ENCODE data around the gene CHIC2. TPM values are rescaled to one million over a fixed set of nuclear protein-coding genes. Genes with fewer than 3 reads are reported as not detected.

The CHIC2 gene
- total RNA-seq, 1 experiment from 2014 or later = 52.3 TPM

DNA sequence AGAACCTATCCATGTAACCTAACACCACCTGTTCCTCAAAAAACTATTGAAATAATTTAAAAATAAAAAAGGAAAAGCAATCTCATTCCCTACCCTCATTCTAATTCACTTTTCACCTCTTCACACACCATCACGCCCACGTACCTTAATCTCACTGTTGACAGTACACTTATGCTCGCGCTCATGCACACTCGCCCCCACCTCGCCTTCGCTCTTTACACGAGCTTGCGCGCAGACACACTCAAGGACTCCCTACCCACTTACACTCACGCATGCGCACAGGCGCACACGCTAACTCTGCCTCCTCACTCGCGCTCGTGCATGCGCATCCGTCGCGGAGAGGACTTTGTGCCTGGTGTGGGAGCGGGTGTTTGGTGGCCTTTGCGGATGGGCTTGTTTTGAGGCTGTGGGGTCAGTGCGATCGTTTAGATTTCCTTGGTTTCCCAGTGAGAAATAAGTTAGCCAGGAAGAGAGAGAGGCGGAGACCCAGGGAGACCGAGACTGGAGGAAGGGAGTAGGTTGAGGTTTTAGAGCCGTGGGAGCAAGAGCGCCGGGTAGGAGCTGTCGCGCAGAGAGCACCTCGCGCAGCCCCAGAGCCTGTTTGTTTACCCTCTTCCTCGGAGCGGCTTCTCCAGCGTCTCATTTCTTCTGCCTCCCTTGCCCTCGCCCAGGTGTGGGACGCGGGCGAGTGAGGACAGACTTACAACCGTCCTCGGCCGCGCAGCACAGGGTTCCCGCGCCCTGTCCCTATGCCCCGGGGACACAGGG, 27.4 kb upstream of the CHIC2 start:
- H3K9me2 ChIP-seq (replicated peaks; ENCODE audit: low read length) = no peaks in the 10 kb centered on the region
- peak overlapping the region; percentile 96 for H2AFZ ChIP-seq (ENCODE audit: low read length)
- TSS peak; percentile 80 for BruUV-seq (replicated peaks)
- no peaks in the 10 kb centered on the region for H3F3A ChIP-seq (ENCODE audit: low read length, unreplicated experiment)
- H3K79me2 ChIP-seq (ENCODE audit: low read length) = no peaks in the 10 kb centered on the region
- H3K27ac ChIP-seq (ENCODE audit: low read length) = no peak overlapping the region
- ChIA-PET POLR2A (ENCODE audit: unreplicated experiment) (no interaction called here), CTCF (interaction anchor here (0.7 kb wide), 2 partner anchors 123 to 142 kb away, joined by 3 read pairs; no protein-coding TSS in a partner anchor)
- no peaks in the 10 kb centered on the region for H3K36me3 ChIP-seq (ENCODE audit: low read depth, low read length)
- 0 out of 2 replicates have a peak, but pooled peaks cover 1% of the 10 kb centered on the region for H3K27me3 ChIP-seq (ENCODE audit: low read length)
- H3K9me3 ChIP-seq (ENCODE audit: low read length) = no peaks in the 10 kb centered on the region
- H4K20me1 ChIP-seq (ENCODE audit: low read length) = no peaks in the 10 kb centered on the region
- DNase-seq (peak; percentile 73), ATAC-seq (peak; percentile 85)
- intact Hi-C loops (cut with micrococcal nuclease) = loop anchor here (1.0 to 5.0 kb wide), 2 partner anchors 27 to 125 kb away; no protein-coding TSS in a partner anchor
- TF ChIP-seq, protein P1, sequence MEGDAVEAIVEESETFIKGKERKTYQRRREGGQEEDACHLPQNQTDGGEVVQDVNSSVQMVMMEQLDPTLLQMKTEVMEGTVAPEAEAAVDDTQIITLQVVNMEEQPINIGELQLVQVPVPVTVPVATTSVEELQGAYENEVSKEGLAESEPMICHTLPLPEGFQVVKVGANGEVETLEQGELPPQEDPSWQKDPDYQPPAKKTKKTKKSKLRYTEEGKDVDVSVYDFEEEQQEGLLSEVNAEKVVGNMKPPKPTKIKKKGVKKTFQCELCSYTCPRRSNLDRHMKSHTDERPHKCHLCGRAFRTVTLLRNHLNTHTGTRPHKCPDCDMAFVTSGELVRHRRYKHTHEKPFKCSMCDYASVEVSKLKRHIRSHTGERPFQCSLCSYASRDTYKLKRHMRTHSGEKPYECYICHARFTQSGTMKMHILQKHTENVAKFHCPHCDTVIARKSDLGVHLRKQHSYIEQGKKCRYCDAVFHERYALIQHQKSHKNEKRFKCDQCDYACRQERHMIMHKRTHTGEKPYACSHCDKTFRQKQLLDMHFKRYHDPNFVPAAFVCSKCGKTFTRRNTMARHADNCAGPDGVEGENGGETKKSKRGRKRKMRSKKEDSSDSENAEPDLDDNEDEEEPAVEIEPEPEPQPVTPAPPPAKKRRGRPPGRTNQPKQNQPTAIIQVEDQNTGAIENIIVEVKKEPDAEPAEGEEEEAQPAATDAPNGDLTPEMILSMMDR (conservative IDR thresholded peaks at IDR 0.05; ENCODE audit: low read depth, low read length) = no peak
- TF ChIP-seq EZH2 (IDR thresholded peaks at IDR 0.05; ENCODE audit: low read length, unreplicated experiment) = no peak
- no peak for TF ChIP-seq EZH2phosphoT487 (IDR thresholded peaks at IDR 0.05; ENCODE audit: borderline replicate concordance, low read length)
- peak overlapping the region; percentile 52 for H3K9ac ChIP-seq (ENCODE audit: low read length)
- peak overlapping the region; percentile 76 for H3K4me3 ChIP-seq (ENCODE audit: low read length)
- H3K4me1 ChIP-seq (ENCODE audit: insufficient read depth, low read length) = peaks cover 10% of the 10 kb centered on the region; the same call in 1 of the 2 replicates
- H3K4me2 ChIP-seq (ENCODE audit: low read length) = peak overlapping the region; percentile 96

DNA sequence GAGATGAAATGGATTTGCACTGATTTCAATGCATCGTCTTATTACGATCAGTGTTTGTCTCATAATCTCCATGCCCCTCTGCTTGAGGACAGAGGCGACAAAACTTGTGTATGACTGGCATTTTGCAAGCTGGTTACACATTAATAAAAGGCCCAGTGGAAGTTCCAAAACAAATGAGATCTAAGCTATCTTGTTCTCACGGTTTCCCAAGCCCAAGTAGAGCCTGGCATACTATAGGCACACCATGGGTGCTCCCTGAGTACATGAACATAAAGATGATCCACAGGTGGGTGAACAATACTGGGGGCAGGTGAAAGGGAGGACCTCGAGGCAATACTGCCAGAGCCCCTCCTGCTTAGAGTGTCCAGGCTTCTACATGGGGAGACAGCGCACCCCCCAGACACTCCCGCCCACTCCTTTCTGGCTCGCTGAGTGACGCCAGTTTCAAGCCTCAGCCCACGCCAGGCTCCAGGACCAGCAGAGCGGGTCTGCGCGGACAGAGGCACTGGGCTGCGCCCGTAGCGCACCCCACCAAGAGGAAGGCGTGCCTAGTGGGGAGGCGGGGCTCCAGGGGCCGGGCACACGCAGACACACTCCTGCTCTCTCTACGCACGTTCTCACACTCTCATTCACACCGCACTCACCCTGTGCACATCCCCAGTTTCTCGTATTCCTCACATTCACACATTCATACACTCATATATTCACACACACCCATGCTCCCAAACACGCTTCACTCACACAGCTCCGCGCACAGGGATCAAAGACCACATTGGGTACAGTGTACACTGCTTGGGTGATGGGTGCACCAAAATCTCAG, 26.6 kb upstream of the CHIC2 start:
- Histone ChIP-seq H4K20me1 (ENCODE audit: low read length) (no peaks in the 10 kb centered on the region), H2AFZ (ENCODE audit: low read length) (peak overlapping the region; percentile 96), H3K27ac (ENCODE audit: low read length) (no peak overlapping the region), H3K4me3 (ENCODE audit: low read length) (peak overlapping the region; percentile 76), H3F3A (ENCODE audit: low read length, unreplicated experiment) (no peaks in the 10 kb centered on the region), H3K4me2 (ENCODE audit: low read length) (peak overlapping the region; percentile 96), H3K4me1 (ENCODE audit: insufficient read depth, low read length) (peaks cover 11% of the 10 kb centered on the region; the same call in 1 of the 2 replicates), H3K79me2 (ENCODE audit: low read length) (no peaks in the 10 kb centered on the region), H3K9me3 (ENCODE audit: low read length) (no peaks in the 10 kb centered on the region), H3K9me2 (replicated peaks; ENCODE audit: low read length) (no peaks in the 10 kb centered on the region), H3K27me3 (ENCODE audit: low read length) (no peaks in the 10 kb centered on the region), H3K9ac (ENCODE audit: low read length) (peak overlapping the region; percentile 52), H3K36me3 (ENCODE audit: low read depth, low read length) (no peaks in the 10 kb centered on the region)
- POLR2A ChIA-PET (ENCODE audit: unreplicated experiment) = no interaction called here
- TF ChIP-seq EZH2 (IDR thresholded peaks at IDR 0.05; ENCODE audit: low read length, unreplicated experiment) (no peak), EZH2phosphoT487 (IDR thresholded peaks at IDR 0.05; ENCODE audit: borderline replicate concordance, low read length) (no peak)
- TF ChIP-seq, protein P1 (conservative IDR thresholded peaks at IDR 0.05; ENCODE audit: low read depth, low read length) = no peak
- CTCF ChIA-PET = interaction anchor here (0.7 kb wide), 1 partner anchor 143 kb away, joined by 3 read pairs; no protein-coding TSS in a partner anchor
- ATAC-seq (peak; percentile 76), DNase-seq (peak; percentile 61)
- TSS peak; percentile 76 for BruUV-seq (replicated peaks)
- intact Hi-C loops (cut with micrococcal nuclease) = loop anchor here (1.0 to 5.0 kb wide), 2 partner anchors 26 to 126 kb away; no protein-coding TSS in a partner anchor

All from PC-3 (cell line).